Stimulated activated naive CD4-positive, alpha-beta T cell treated with Interleukin-2 at 50 U/mL for 16 hours (primary cell): ENCODE data around the gene DYRK1A.

ENCODE experiments used
- DNase-seq: peaks from one replicate; lab custom pipeline; 2025; lab: John Stamatoyannopoulos, UW

DYRK1A gene

DNA sequence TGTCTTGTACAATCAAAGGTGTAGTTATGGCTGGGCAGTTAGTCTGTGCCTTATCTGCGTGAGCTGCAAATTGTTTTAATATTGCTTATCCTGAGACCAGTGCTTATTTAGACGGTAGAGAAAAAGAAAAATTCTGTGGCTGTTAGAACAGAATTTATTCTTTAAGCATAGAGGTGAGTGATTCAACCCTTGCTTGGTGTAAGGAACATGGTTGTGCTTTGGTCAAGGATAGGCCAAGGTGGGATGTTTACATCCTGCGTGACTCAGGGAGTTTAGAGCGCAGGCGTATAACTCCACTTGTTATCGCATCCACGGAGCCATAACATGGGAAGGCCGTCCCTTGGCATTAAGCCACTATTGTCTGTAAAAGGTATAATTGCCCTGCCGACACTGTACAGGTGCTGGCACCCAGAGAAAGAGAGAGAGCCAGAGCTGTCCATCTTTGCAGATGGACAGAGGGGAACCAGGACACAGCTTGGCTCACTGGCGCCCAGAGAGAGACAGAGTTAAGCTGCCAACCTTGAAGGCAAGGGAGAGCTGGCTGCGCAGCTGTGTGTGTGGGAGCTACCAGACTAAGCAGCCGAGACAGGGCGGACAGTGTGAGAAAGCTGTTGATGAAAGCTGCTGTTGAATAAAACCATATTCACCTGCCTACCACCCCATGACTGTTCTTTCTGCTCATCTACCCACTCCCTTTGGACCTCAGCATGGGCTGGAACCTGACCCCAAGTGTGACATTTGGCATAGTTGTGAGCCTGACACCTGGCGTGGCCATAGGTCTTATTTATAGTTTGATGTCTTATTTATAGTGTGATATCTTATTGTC, 200.4 kb downstream of the DYRK1A start:
- DNase-seq, result no peak

GRCh38 chr21:37568415-37568814, 201.8 kb downstream of the DYRK1A start:
- no peak for DNase-seq

GRCh38 chr21:37568916-37569315, 202.3 kb downstream of the DYRK1A start:
- DNase-seq, result no peak

GRCh38 chr21:37571442-37571841, 204.9 kb downstream of the DYRK1A start:
- DNase-seq, result no peak

DNA sequence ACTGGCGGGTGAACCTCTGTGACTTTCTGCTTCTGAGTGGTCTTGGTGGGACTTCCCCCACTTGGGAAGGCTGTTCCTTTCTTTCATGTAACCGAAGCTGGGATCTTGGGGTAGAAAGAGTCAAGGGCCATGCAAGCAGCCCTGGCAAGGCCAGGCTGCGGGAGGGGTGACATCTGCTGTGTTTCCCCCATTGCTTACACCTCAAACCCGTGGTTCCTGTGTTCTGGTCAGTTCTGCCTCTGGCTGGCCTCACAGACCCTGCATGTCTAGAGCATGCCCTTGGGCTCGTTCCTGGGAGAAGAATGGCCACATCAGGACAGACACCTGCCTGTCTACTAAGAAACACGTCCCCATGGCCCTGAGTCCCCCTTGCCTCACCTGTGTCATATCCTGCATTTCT, 207.7 kb downstream of the DYRK1A start:
- DNase-seq, result no peak

DNA sequence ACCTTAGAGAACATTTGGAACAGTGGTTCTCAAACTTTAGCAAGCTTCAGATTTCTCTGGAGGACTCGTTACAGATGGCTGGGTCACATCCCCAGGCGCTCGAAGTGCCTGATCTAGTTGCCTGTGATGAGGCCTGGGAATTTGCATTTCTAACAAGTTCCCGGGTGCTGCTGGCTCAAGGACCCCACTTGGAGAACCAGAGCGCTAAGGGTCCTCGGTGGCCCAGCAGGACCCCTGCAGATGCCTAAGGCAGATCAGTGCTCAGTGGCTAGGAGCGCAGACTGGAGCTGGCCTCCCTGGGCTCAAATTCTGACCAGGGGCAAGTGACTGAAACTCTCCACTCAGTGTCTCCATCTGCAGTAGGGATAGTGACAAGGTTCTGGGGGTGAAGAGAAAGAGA, 208.2 kb downstream of the DYRK1A start:
- no peak for DNase-seq

DNA sequence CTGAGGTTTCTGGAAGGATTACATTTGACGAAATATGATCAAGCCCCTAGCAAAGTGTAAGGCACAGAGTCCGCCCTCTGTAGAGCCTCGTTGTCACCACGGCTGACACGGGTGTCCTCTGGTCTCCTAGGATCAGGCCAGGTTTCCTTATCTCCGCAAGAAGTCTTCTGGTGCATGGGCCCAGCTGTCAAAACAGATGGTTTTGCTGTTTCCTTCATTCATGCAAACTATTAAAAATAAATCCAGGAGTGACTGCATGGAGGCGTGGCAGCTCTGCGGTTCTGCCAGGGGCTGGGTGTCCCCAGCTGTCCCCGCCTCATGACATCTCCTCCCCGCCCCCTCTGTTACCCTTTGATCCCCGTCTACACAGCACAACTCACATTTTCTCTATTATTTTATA, 209.0 kb downstream of the DYRK1A start:
- DNase-seq, result no peak
